Stomach (tissue), 4 donors: ENCODE results near the gene FAM236A.
"Not testable (repeated sequence)": the region's sequence is repeated elsewhere in the genome, so short reads cannot be mapped to it uniquely, and the experiment has no call there.

Experiments
- EP300 ChIP-seq: sonication (generic); formaldehyde crosslinking; IDR thresholded peaks from one replicate; pipeline ENCODE4 v1.6.1; 2017; ENCODE audit warnings: antibody characterized with exemption
- POLR2A ChIP-seq, 4 donors: fragments of 450-650 bp; IDR thresholded peaks; one replicate each; pipeline ENCODE4 v1.6.1; 2016; ENCODE audit warnings: antibody characterized with exemption in 4 of 4, control low read depth in 2 of 4, mild to moderate bottlenecking in 1 of 4, moderate library complexity in 1 of 4
- POLR2AphosphoS5 ChIP-seq, 3 donors: sonication (generic); formaldehyde crosslinking; IDR thresholded peaks; one replicate each; pipeline ENCODE4 v1.6.1; 2016; ENCODE audit warnings: antibody characterized with exemption in 3 of 3
- TF ChIP-seq, protein P1 (sequence below), 7 experiments: fragments of 450-650 bp in 4 of 7; fragments of 200-600 bp in 3 of 7; sonication (generic) in 3 of 7; IDR thresholded peaks; one replicate each; pipeline ENCODE4 v1.5.1; 2016 to 2019; ENCODE audit warnings: antibody characterized with exemption in 7 of 7, control low read depth in 2 of 7, mild to moderate bottlenecking in 1 of 7

- TF ChIP-seq, protein P1, sequence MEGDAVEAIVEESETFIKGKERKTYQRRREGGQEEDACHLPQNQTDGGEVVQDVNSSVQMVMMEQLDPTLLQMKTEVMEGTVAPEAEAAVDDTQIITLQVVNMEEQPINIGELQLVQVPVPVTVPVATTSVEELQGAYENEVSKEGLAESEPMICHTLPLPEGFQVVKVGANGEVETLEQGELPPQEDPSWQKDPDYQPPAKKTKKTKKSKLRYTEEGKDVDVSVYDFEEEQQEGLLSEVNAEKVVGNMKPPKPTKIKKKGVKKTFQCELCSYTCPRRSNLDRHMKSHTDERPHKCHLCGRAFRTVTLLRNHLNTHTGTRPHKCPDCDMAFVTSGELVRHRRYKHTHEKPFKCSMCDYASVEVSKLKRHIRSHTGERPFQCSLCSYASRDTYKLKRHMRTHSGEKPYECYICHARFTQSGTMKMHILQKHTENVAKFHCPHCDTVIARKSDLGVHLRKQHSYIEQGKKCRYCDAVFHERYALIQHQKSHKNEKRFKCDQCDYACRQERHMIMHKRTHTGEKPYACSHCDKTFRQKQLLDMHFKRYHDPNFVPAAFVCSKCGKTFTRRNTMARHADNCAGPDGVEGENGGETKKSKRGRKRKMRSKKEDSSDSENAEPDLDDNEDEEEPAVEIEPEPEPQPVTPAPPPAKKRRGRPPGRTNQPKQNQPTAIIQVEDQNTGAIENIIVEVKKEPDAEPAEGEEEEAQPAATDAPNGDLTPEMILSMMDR (IDR thresholded peaks at IDR 0.05), result not testable (repeated sequence)
- not testable (repeated sequence) for TF ChIP-seq POLR2A (IDR thresholded peaks at IDR 0.05); POLR2AphosphoS5 (IDR thresholded peaks at IDR 0.05); EP300
These were observed 1.0 kb upstream of the FAM236A start for GRCh38 chrX:72936882-72937455.
